Pons (tissue), 1 donor: ENCODE measurements around the gene RHCE.
A peak's percentile ranks its signal among the peaks of the same experiment; 100 is the strongest.
"Not testable (repeated sequence)": the region's sequence is repeated elsewhere in the genome, so short reads cannot be mapped to it uniquely, and the experiment has no call there.

Source experiments
- DNase-seq: peaks from one replicate; pipeline ENCODE4 v3.0.0-alpha.2; 2016; ENCODE audit warnings: low spot score

Gene RHCE

GRCh38 chr1:25342846-25343245, 77.8 kb downstream of the RHCE start:
- no peak for DNase-seq

GRCh38 chr1:25341746-25342145, 78.9 kb downstream of the RHCE start:
- no peak for DNase-seq

GRCh38 chr1:25338986-25339385, 81.6 kb downstream of the RHCE start:
- peak; percentile 12 for DNase-seq

- DNase-seq: peak; percentile 82
Observed at GRCh38 chr1:25338188-25338981, 82.2 kb downstream of the RHCE start, which contains the start of gene TMEM50A. TSS of gene TMEM50A (plus strand) at chr1:25338334. CDS start at chr1:25340487, 2,153 bp downstream.

- not testable (repeated sequence) for DNase-seq
Observed at GRCh38 chr1:25337483-25338187, 83.0 kb downstream of the RHCE start.

- not testable (repeated sequence) for DNase-seq
Observed at GRCh38 chr1:25336922-25337354, 83.7 kb downstream of the RHCE start.

- DNase-seq: not testable (repeated sequence)
Observed at GRCh38 chr1:25329950-25330349, 90.7 kb downstream of the RHCE start.

- DNase-seq: not testable (repeated sequence)
Observed at GRCh38 chr1:25329336-25329735, 91.3 kb downstream of the RHCE start.

GRCh38 chr1:25328791-25329185, 91.8 kb downstream of the RHCE start:
- DNase-seq: not testable (repeated sequence)

- DNase-seq: not testable (repeated sequence)
Observed at GRCh38 chr1:25327864-25328790, 92.5 kb downstream of the RHCE start.

- not testable (repeated sequence) for DNase-seq
Observed at GRCh38 chr1:25324407-25324806, 96.2 kb downstream of the RHCE start.

- not testable (repeated sequence) for DNase-seq
Observed at GRCh38 chr1:25322127-25322526, 98.5 kb downstream of the RHCE start.

GRCh38 chr1:25320314-25320938, 100.2 kb downstream of the RHCE start:
- DNase-seq: not testable (repeated sequence)

- not testable (repeated sequence) for DNase-seq
Observed at GRCh38 chr1:25312806-25313470, 107.7 kb downstream of the RHCE start.
